Stimulated activated naive CD8-positive, alpha-beta T cell treated with anti-CD3 and anti-CD28 coated beads, Interleukin-15, Interleukin-2, amounts not matched to agents 100 ng/mL and 50 ng/mL, for 24 hours (primary cell): ENCODE measurements around the gene SYF2.

Source experiments
- H3K27ac Mint-ChIP-seq: one replicate; pipeline ENCODE4 v1.8.0; 2021; ENCODE audit warnings: mild to moderate bottlenecking, mixed read lengths
- H3K27me3 Mint-ChIP-seq: one replicate; pipeline ENCODE4 v1.8.0; 2021; ENCODE audit warnings: mixed read lengths
- H3K36me3 Mint-ChIP-seq: one replicate; pipeline ENCODE4 v1.8.0; 2021; ENCODE audit warnings: low read depth, mixed read lengths
- H3K4me1 Mint-ChIP-seq: one replicate; pipeline ENCODE4 v1.8.0; 2021; ENCODE audit warnings: low read depth, mixed read lengths
- H3K4me3 Mint-ChIP-seq: one replicate; pipeline ENCODE4 v1.8.0; 2021; ENCODE audit warnings: mild to moderate bottlenecking, mixed read lengths
- H3K9me3 Mint-ChIP-seq: one replicate; pipeline ENCODE4 v1.8.0; 2021; ENCODE audit warnings: mixed read lengths

SYF2 gene

DNA sequence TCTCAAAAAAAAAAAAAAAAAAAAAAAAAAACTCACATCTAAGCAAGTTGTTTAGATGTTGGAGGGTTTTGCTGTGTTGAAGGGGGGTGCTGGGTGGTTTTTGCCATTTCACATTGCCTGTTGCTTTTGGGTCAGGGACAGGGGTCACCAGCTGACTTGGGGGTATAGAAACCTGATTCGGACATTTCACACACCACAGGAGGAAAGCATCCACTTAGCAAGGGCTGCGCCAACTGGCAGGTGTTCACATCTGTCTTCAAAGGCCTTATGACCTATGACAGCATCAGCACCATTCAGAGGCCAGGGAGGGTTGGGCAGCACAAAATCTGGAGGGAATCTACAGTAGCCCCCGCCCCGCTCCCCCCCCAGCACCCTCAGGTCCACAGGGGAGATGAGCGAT is 45.2 kb downstream of the SYF2 start:
- Mint-ChIP-seq H3K27me3 (no peaks in the 10 kb centered on the region), H3K9me3 (no peaks in the 10 kb centered on the region), H3K36me3 (no peaks in the 10 kb centered on the region), H3K4me3 (no peak overlapping the region), H3K4me1 (no peaks in the 10 kb centered on the region), H3K27ac (no peak overlapping the region)

DNA sequence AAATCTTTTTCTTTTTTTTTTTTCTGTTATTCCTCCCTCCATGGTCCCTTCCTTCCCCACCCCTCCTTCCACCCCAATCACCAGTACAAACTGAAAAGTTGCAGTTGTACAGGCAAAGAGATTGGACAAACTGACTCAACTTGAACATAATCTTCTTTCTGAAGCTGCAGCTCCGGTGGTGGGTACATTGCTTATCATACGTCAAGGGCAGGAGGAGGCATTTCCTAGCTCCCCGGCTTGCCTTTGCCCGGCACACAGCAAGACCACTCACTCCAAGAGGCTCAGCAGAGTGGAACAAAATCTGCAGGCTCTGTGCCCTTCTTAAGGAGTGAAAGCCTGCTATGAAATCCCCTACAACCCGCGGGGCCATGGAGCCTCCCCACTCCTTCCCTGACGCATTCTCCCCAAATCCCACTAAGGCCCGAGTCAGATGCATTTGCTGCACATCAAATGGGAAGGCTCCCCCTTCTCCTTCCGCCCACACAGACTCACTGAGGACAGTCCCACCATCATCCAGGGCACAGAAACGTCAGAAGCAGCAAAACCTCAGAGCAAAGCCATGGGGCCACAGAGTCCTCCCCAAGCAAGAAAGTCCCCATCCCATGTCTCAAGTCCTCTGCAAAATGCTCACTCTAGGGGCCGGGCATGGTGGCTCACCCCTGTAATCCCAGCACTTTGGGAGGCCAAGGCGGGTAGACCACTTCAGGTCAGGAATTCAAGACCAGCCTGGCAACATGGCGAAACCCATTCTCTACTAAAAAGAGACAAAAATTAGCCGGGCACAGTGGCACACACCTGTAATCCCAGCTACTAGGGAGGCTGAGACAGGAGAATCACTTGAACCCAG is 45.9 kb downstream of the SYF2 start:
- no peaks in the 10 kb centered on the region for H3K36me3 Mint-ChIP-seq

DNA sequence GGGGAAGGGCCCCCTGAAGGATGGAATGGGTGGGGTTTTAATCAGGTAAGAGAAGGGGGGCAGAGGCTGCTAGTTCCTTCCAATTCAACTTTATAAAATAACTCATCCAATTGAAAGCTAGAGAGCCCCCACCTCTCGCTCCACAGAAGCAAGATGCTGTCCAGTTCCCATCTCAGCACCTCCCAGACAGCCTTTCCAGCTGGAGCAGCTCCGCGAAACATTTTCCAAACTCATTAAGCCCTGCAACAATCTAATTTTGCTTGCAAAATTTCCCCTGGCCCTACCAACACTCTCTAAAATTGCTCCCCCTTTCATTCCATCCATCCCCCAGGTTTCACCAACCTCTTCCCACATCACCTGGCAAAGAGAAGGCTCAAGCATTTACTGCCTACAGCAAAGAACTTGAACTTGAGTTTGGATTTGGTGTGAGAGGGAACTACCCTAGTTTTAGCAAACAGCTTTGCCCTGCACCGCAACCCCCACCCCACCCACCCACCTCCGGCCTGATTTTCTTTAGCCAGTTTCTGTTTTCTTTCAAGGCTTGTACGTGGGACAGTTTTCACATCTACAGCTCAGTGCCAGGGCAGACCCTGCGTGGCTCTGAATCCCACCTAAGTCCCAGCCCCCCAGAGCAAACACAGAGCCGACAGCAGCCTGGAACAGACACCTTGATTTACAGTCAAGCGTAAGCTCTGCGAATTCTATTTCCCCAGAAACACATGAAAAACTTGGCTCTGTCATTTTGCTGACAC is 46.7 kb downstream of the SYF2 start:
- H3K9me3 Mint-ChIP-seq = no peaks in the 10 kb centered on the region
- no peaks in the 10 kb centered on the region for H3K4me1 Mint-ChIP-seq
- H3K4me3 Mint-ChIP-seq = no peak overlapping the region
- H3K27me3 Mint-ChIP-seq = no peaks in the 10 kb centered on the region
- no peaks in the 10 kb centered on the region for H3K36me3 Mint-ChIP-seq
- no peak overlapping the region for H3K27ac Mint-ChIP-seq

More for the DNA sequence above, 45.9 kb downstream of the SYF2 start:
- Mint-ChIP-seq H3K4me1 (no peaks in the 10 kb centered on the region), H3K4me3 (no peak overlapping the region), H3K27ac (no peak overlapping the region), H3K9me3 (no peaks in the 10 kb centered on the region), H3K27me3 (no peaks in the 10 kb centered on the region)

DNA sequence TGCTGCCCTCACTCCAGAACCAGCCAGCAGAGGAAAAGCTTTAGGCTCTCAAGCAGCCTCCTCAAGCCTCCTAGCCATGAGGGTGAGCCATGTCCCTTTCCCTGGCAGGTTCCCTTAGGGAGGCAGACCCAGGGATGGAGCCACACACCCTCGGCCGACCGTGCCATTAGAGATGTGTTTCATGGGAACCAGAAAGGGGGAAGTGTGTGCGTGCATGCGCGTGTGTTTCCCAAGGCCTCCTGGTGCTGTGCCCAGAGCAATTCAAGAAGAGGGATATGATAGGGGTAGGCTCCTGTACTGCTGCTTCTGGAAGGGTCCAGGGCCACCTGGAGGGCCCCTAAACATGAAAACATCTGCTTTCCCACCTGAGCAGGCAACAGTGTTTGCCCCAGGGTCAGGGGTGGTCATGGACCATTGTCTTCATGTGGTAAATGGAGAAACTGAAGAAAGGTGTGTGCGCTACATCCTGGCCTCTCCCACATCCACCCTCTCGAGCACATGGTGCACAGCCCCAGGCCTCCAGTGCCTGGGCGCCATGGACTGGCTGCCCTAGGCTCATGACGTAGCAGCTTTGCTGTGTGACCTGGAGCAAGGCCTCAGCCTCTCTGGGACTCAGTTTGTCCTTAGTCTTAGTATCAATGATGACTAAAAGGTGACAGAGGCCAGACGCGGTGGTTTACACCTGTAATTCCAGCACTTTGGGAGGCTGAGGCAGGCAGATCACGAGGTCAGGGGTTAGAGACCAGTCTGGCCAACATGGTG is 48.1 kb downstream of the SYF2 start:
- Mint-ChIP-seq H3K27me3 (no peaks in the 10 kb centered on the region), H3K4me3 (no peak overlapping the region), H3K4me1 (no peaks in the 10 kb centered on the region), H3K27ac (no peak overlapping the region), H3K36me3 (no peaks in the 10 kb centered on the region), H3K9me3 (no peaks in the 10 kb centered on the region)

GRCh38 chr1:25183126-25183980 is 48.9 kb downstream of the SYF2 start:
- no peak overlapping the region for H3K4me3 Mint-ChIP-seq
- no peak overlapping the region for H3K27ac Mint-ChIP-seq
- H3K4me1 Mint-ChIP-seq = no peaks in the 10 kb centered on the region
- H3K27me3 Mint-ChIP-seq = no peaks in the 10 kb centered on the region
- no peaks in the 10 kb centered on the region for H3K9me3 Mint-ChIP-seq
- no peaks in the 10 kb centered on the region for H3K36me3 Mint-ChIP-seq

GRCh38 chr1:25182629-25183028 is 49.7 kb downstream of the SYF2 start:
- Mint-ChIP-seq H3K4me1 (no peaks in the 10 kb centered on the region), H3K9me3 (no peaks in the 10 kb centered on the region), H3K27me3 (no peaks in the 10 kb centered on the region), H3K27ac (no peak overlapping the region), H3K4me3 (no peak overlapping the region), H3K36me3 (no peaks in the 10 kb centered on the region)

DNA sequence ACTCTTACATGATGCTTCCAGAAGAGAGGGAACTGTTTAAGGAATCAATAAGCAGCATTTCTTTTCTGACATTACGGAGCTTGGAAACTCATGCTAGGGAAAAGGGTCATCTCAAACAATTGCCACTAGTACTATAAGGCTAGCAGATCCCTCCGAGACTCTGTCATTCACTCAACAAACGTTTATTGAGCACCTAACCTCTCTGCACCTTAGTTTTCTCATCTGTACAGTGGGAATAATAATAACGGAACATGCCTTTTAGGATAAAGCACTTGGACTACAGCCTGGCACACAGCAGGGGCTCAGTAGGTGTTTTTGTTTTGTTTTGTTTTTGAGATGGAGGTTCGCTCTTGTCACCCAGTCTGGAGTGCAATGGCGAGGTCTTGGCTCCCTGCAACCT is 51.3 kb downstream of the SYF2 start:
- Mint-ChIP-seq H3K4me1 (no peaks in the 10 kb centered on the region), H3K9me3 (peaks cover 9% of the 10 kb centered on the region), H3K36me3 (no peaks in the 10 kb centered on the region)

GRCh38 chr1:25178917-25179561 is 53.3 kb downstream of the SYF2 start:
- H3K36me3 Mint-ChIP-seq = no peaks in the 10 kb centered on the region
- no peaks in the 10 kb centered on the region for H3K27me3 Mint-ChIP-seq
- peaks cover 12% of the 10 kb centered on the region for H3K9me3 Mint-ChIP-seq
- no peaks in the 10 kb centered on the region for H3K4me1 Mint-ChIP-seq
- H3K27ac Mint-ChIP-seq = no peak overlapping the region
- no peak overlapping the region for H3K4me3 Mint-ChIP-seq

More for the DNA sequence above, 51.3 kb downstream of the SYF2 start:
- Mint-ChIP-seq H3K27ac (no peak overlapping the region), H3K4me3 (no peak overlapping the region), H3K27me3 (no peaks in the 10 kb centered on the region)

DNA sequence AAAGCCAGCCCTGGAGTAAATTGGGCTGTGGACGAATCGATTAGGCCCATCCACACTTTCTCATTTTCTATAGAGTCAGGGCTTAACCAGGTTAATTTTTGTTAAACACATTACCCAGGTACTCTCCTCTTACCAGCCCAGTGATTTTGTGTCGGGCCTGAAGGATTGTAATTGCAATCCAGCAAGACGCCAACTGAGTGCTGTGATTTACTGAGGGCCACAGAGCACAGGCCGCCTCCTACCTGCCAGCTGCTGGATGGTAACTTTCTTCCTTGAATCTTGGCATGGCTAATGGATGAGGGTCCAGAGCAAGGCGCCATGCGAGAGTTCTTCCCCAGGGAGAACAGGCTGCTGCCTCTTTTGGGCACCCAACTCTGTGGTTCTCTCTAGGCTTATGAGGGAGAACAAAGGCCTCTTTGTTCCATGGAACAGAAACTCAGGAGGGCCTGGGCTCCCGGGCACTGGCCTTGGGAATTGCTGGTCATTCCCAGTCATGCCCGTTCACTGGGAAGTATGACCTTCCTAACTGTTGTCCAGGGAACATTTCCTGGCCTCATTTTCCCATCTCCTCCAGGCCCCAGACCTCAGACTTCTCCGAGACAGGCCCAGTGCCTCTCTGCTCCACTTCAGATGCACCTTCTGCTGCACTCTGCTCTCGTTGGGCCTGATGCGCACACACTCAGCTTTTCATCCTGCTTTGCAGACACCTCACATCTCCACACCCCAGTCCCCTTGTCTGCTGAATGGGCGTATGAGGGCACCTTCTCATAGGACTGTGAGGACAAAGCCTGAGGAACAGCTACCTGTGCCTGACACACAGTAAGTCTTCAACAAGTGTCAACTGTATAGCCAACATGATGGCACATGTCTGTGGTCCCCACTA is 57.3 kb downstream of the SYF2 start:
- Mint-ChIP-seq H3K27ac (no peak overlapping the region), H3K9me3 (peaks cover 12% of the 10 kb centered on the region), H3K27me3 (no peaks in the 10 kb centered on the region), H3K4me1 (no peaks in the 10 kb centered on the region), H3K36me3 (no peaks in the 10 kb centered on the region), H3K4me3 (no peak overlapping the region)

DNA sequence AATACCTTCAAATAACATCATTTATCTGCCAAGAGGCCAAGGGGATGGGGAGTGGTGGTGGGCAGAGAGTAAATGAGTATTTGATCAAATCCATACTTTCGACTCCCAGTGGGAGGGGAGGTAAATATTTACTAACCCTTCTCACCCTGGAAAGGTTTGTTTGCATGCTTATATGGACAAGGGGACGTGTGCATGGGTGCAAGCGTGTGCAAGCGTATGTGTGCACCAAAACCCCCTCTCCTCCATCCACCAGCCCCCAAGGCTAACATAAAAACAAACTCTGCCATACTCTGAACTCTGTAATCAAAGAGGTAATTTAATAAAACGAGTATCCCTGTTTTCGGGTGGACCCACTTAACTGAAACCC is 58.0 kb downstream of the SYF2 start:
- Mint-ChIP-seq H3K27ac (no peak overlapping the region), H3K9me3 (peaks cover 12% of the 10 kb centered on the region), H3K4me3 (no peak overlapping the region), H3K36me3 (no peaks in the 10 kb centered on the region), H3K27me3 (no peaks in the 10 kb centered on the region), H3K4me1 (no peaks in the 10 kb centered on the region)

DNA sequence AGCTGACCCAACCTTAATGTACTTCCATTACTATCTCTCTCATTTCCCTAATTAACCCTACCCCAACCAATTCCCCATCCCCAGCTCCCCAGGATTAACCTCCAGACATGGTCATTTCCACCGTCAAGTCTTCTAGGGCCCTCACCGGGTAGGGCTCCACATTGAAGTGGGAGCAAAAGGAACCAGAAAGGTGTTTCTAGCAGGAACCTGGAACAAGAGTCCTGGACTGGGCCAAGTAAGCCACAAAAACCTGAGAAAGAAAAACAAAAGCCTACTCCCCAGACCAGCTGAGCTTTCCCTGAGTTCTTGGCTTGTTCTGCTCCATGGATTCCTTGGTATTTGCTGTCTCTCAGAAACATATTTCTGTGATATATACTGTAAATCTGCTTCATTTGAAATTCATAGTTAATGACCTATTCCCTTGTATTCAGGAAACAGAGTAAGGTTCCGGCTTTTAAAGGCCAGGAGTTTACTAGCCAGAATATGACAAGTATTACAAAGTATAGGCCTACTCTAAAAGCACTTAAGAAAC is 58.4 kb downstream of the SYF2 start:
- H3K4me3 Mint-ChIP-seq = no peak overlapping the region
- no peaks in the 10 kb centered on the region for H3K4me1 Mint-ChIP-seq
- H3K27me3 Mint-ChIP-seq = no peaks in the 10 kb centered on the region
- H3K36me3 Mint-ChIP-seq = no peaks in the 10 kb centered on the region
- peaks cover 12% of the 10 kb centered on the region for H3K9me3 Mint-ChIP-seq
- H3K27ac Mint-ChIP-seq = no peak overlapping the region
